ENCODE results near the gene RBM33.

DNA sequence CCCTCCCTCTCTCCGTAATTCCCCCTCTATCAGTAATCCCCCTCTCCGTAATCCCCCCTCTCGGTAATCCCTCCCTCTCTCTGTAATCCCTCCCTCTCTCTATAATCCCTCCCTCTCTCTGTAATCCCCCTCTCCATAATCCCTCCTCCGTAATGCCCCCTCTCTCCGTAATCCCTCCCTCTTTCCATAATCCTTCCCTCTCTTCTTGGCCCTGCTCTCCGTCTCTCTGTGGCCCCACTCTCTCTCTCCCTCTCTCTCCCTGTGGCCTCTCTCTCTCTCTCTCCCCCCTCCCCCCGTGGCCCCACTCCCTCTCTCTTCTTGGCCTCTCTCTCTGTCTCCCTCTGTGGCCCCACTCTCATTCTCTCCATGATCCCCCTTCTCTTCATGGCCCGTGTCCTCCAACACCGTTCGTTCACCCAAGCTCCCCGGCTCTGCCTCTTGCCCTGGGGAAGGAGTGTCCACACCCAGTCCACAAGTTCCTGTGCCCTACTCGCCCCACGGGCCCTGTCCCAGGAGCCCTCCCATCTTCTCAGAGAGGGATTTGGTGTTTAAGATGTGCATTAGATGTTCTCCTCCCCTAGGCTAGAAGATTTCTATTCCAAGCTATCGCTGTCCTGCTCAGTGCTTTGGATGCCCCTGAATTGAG, 148.0 kb downstream of the RBM33 start:
- TF ChIP-seq EZH2 (IDR thresholded peaks at IDR 0.05; ENCODE audit: insufficient read depth, poor library complexity, severe bottlenecking) (no peak), EZH2phosphoT487 (IDR thresholded peaks at IDR 0.05; ENCODE audit: insufficient read depth, low read depth) (no peak)
